NCI-H187 treated with DMSO at 0.1 percent for 48 hours (cell line): ENCODE results near the gene SH3PXD2B.
"Not testable (repeated sequence)": the region's sequence is repeated elsewhere in the genome, so short reads cannot be mapped to it uniquely, and the experiment has no call there.

Experiments used
- DNase-seq: peaks from one replicate; lab custom pipeline; 2025; lab: John Stamatoyannopoulos, UW

The SH3PXD2B gene

DNA sequence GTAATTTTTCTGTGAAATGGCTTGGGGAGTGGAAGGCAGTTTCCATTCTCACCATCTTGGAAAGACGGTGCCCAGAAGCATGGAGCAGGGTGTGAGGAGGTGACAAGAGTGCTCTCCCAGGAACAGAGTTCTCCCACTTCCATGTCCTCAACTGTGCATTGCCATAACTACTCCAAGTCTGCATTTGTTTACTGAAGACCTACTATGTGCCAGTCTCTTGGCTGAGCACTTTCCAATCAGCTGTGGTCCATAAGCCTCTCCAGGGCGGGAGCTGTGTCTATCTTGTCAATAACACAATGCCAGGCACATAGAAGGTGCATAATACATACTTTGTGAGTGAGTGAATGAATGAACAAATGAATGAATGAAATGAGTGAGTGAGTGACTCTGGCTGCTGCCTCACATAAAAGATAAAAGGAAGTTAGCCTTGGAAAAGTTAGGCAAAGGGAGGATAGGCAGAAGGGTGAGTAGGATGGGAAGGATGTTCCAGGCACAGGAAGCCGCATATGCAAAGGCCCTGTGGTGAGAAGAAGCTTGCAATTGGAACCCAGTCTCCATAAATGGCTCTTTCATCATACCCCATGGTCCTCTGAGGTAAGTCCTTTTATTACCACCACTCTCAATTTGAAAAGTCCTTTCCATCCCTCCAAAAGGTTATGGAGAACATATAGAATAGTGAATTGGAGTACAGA, 31.3 kb upstream of the SH3PXD2B start:
- no peak for DNase-seq

DNA sequence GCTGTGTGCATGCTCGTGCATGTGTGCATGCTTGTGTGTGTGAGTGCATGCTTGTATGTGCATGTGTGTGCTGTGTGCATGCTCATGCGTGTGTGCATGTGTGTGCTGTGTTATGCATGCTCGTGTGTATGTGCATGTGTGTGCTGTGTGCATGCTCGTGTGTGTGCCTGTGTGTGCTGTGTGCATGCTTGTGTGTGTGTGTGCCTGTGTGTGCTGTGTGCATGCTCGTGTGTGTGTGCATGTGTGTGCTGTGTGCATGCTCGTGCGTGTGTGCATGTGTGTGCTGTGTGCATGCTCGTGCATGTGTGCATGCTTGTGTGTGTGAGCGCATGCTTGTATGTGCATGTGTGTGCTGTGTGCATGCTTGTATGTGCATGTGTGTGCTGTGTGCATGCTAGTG, 30.3 kb upstream of the SH3PXD2B start:
- no peak for DNase-seq

DNA sequence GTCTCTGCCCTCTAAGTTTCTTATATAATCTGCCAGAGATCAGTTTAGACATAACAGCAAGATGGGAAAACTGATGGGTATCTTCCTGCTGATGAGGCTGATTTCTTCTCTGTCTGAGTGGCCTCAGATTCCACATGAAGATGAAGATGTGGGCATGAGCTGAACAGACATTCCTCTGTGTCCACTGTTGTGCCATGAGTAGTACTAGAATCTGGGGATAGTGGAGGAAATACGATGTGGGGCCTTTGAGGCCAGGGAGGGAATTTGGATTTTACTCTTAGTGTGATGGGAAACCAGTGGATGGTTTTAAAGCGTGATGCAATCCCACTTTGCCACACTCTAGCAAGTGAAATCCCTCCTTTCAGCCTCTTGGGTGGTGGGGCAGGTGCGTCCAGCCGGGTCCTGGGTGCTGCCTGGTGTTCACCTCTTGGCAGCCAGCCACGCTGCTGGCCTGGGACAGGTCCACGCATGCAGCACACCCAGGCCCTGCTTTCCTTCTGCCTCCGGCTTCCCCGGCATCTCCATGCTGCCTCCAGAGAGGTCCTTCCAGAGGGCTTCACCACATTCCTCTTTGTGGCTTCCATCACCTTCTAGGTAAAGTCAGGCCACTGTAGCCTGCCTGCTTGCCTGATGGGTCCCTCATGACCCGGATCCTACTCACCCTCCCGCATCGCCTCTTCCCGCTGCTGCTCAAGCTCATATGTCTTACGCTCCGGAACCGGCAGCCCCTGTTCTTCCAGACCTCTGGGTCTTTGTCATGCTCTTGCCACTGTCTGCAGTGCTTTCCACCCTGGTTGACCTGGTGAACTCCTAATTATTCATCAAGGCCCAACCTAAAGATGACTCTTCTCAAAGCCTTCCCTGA, 28.1 kb upstream of the SH3PXD2B start:
- DNase-seq = no peak

DNA sequence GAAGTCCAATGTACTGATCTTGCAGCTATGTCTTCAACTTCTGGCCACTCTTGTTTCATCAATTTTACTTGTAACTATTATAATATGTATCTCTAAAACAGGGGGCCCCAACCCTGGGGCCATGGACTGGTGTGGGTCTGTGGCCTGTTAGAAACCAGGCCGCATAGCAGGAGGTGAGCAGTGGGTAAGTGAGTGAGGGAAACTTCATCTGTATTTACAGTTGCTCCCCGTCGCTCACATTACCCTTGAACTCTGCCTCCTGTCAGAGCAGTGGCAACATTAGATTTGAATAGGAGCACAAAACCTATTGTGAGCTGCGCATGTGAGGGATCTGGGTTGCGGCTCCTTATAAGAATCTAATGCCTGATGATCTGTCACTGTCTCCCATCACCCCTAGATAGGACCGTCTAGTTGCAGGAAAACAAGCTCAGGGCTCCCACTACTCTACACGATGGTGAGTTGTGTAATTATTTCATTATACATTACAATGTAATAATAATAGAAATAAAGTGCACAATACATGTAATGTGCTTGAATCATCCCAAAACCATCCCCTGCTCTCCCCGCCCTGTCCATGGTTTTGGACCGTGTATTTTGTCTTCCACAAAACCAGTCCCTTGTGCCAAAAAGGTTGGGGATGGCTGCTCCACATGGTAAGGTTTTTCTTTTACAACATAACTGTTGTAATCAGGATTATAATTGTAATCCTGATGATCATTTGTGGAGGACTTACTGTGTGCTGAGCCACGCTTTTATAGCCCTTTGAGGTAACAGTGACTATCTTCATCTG, 26.9 kb upstream of the SH3PXD2B start:
- no peak for DNase-seq

DNA sequence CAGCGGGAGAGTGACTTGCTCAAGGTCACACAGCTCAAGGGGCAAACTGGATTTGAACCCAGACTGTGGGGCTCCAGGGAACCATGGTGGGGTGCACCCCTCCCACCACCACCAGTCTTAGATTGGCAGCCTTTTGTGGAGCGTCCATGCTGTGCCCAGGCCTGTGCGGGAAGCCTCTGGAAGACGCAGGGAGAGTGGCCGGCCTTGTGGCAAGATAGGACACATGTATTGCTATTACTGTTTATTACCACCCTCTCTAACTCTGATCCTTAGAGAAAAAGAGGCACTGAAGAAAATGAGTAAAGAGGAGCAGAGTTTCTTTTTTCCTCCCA, 25.4 kb upstream of the SH3PXD2B start:
- no peak for DNase-seq

DNA sequence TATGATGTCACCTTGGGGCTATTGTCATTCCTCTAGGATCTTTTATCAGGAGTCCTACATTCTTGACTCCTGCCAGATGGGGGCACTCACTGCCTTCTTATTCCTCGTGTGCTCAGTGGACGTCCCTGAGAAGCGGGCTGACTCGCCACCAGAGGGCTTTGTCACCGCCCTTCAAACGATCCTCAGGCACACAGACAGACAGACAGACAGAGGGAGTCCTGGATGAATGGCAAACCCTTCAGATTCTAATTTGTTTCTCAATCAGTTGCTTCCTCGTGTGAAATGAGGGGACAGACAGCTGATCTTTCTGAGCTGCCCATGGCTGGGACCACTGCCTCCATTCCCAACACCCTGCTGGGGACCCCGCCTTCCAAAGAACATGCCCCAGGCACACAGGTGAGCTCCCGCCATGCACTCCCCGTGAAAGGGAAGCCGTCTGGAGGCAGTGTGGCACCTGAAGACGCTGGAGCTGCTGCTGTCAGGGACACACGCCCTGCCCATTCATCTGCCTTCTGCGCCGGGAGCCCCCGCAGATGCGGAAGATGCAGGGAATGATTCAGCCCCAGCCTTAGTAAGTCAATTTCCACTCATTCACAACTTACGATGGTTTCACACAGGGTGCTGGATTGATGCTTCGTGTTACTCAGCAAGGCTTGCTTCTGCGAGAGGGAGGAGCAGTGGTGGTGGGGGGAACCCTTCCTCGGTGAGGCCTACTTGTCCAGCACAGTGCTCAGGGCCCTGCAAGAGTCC, 24.9 kb upstream of the SH3PXD2B start:
- no peak for DNase-seq

DNA sequence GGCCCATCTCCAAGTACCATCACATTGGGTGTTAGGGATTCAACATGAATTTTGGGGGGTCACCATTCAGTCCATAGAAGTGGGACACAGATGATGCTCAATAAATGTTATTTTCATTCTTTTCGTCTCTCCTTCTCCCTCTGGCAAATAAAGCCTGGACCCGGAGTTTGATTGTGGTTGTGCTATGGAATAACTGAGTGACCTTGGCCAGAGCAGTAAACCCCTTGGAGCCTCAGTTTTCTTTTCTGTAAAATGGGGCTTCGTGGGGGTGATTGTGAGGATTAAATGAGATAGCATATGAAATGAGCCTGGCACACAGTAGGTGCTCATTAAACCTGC, 24.3 kb upstream of the SH3PXD2B start:
- DNase-seq = not testable (repeated sequence)

DNA sequence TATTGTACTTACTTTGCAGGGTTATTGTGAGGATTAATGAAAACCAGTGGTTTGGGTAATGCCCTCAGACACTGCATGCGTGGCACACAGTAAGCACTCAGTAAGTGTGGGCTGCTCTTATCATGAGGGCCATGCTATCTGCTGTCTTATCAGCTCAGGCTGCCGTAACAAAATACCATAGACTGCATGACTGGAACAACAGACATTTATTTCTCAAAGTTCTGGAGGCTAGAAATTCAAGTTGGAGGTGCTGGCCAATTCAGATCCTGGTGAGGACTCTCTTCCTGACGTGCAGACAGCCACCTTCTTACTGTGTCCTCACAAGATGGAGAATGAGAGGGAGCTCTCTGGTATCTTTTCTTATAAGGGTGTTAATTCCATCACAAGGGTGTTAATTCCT, 23.9 kb upstream of the SH3PXD2B start:
- DNase-seq = no peak

DNA sequence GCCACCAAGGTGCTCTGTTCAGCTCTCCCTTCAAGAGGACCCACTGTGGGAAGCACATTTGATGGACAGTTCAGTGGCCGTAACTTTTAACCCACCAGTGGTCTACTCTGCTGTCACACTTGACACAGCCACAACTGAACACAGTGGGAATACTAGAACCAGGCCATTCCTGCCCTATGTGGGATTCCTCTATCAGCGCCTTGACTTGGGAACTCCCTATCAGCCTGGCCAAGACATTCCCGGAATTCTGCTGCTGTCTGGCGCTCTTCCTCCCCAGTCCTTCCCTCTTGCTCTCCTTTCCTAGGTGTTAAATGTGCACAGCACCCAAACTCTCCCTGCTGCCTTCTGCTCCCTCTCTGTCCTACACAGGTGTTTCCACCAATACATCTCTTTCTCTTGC, 23.1 kb upstream of the SH3PXD2B start:
- DNase-seq = no peak

DNA sequence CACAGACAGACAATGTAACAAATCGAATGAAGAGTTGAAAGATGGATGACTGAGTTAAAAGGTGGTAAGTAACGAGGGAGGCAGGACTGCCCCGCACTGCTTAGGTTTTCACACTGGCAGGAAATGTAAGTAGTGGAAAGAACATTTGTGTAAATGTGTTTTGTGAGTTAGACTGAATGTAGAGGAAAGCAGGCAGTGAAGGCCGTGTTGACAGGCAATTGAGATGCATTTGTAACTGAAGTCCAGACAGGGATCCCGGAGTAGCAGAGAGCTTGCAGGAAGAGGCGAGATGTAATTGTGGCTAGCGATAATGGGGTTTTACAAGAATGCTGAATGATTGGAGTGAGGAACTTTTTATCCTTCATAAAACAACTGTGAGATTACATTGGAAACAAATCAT, 20.0 kb upstream of the SH3PXD2B start:
- DNase-seq = no peak

DNA sequence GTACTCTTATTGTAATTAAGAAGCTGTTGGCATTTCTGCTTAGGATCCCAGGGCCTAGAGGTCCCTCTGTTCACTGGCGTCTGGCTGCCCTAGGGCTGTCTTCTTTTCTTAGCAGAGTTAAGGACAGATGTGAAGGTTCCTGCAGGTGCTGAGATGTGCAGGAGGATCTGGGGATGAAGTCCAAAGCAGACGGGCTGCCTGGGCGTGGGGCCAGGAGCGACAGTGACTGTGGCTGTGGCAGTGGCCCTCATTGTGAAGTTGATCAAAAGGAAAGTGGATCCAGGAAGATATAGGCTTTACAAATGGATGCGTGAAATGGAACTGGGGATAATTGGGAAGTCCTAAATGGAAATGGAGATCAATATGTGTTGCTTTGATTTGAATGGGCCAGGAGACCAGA, 19.1 kb upstream of the SH3PXD2B start:
- no peak for DNase-seq

DNA sequence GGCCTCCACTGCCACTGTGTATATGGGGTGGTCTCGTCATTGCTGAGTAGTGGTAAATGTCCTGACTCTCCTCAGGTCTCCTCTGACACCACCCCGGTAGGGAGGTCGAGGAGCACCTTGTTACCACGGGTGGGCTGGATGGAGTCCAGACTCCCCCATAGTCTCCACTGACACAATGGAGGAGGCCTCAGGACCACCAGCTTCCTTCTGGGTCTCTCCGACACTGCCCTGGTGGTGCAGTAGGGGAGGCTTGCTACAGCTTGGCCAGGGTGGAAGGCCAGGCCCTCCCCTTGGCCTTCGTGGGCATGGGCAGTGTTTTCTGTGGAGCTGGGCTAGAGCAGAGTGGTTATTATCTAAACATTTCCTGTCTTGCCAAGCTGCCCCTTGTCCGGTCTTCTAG, 15.4 kb upstream of the SH3PXD2B start:
- DNase-seq = no peak

DNA sequence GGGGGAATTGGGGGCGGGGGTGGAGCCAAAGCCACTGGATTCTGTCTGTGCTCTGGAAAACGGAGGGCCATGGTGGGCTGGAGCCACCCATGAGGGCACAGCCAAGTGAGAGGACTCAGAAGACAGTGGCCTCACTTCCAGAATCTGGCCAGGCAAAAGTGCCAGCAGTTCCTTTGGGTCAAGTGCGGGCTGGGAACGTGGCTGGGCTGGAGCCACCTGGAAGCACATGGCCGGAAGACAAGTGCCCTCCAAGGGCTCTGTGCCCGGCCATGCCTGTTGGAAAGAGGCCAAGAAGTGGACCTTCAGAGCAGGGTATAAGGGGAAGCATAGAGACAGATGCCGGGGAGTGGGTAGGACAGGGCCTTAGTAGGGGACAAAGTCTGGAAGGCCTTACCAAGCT, 11.7 kb upstream of the SH3PXD2B start:
- no peak for DNase-seq

DNA sequence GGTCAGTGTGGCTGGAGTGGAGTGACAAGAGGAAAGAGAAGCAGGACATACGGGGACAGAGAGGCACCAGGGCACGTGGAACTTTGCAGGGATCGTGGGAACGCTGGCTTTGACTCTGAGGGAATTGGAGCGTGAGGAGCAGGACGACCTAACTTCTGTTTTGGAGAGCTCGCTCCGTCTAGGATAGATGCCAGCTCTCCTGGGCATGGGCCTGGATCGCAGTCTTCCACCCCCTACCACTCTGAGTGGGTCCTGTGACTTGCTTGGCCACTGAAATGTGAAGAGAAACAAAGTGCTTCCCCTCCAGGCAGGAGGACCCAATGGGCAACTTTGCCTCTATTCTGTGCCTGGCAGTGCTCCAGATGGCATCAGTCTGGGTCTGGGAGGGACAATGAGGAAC, 8.7 kb upstream of the SH3PXD2B start:
- DNase-seq = no peak

DNA sequence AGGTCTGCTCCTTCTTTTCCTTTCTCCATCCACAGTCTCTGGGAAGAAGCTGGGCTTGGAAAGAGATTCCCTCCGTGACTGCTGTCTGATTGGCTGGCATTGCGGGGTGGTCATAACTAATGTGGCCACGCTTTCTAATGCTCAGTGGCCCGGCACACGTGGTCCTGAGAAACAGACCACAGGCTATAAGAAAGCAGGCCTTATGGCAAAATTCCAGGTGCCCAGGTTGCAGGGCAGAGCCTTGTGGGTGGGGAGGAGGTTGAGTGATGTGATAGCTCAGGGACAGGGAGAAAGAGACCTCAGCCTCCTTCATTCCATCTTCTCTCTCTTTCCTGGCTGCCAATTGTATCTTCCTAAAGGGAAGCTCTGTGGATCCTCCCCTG, 5.4 kb upstream of the SH3PXD2B start:
- DNase-seq = no peak

DNA sequence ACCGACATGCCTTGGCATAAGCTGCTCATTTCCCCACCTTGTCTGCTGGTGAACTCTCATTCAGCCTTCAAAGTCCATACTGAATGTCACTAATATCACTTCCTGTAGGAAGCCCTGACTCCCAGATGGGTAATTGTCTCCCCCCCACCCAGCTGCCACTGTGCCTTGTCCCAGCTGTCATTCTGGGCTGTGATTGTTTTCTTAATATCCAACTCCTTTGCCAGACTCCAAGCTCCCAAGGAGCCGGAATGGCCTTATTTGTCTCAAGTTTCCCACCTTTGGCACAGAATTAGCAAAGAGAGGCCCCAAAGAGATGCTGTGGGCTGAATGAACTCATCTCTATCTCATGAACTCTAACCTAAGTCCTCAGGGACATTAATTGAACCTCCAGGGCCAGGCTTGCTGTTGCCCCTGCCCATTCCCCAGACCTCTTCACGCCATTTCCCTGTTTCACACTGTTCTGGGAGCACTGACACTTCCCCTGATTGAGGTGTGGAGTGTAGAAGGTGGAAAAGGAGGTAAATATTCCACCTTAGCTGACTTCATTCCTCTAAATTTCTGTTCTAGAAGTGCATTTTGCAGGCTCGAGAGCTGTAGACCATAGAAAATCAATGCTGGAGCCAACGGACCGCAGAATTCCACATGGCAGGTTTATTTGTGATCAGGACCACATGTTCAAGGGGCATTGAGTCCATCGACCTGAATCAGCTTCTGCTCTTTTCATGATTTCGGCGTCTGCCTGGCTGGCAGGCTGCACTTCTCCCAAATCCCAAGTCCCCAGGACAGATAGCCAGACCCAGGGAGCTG, 4.9 kb upstream of the SH3PXD2B start:
- DNase-seq = no peak

DNA sequence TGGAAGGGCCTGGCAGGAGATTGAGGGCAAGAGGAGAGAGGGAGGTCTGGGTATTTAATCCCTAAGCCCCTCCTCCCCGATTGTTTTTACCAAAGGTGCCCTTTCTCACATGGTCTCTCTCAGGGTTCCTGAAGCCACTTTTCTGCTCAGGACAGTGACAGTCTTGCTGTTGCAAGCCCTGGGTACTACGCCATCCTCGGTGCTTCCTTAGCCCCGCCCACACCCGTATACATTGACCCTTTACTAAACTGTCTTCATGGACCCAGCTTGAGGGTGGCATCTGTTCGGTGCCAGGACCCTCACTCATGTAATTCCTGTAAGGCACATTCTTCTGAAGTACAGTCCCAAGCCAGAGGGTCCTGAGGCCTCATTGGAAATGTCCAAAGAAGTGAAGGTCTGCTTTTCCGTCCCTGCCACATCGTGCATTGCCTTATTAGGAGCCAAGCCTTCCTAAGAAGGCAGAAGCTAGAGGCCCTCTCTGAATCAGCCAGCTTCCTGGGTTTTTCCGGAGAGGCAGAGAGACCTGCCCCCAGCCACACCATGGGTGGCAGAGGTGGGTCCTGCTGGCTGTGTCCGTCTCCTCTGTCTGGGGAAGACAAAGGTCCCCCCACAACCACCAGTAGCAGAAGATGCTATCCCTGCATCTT, 1.9 kb upstream of the SH3PXD2B start:
- DNase-seq = no peak

DNA sequence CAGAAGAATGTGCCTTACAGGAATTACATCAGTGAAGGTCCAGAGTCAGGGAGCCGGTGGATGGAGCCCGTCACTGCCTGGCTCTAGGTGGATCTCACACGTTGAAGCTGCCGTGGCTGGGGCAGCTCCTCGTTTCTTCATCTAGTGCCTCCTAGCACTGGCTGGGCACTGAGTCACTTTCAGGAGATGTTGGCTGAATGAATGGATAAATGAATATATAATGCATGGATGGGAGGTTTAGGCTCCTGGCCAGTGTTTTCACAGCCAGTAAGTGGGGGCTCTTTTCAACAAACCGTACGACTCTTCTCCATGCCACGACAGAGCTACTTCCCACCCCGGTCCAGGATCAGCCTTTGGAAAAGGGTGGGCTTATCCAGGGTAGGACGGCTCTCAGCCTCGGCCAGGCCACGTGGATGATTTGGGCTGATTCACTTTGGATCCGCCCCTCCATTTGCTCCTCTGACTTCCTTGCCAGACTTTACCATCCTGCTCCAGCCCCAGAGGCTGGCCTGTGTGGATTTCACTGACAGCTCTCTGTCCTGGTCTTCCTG, 1.3 kb upstream of the SH3PXD2B start:
- DNase-seq = no peak

DNA sequence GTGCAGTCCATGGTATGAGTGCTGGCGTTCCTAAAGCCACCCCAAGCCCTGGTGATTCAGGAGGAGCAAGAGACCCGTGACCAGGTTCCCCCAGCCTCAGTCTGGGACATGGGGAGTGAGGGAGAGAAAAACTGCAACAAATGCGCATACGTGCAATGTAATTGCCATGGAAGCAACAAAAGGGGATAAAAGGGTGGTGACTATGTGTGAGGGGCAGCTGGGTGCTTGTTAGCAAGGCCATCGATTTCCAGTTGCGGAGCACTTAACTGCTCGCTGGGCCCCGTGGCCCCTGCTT, 709 bp upstream of the SH3PXD2B start:
- DNase-seq = no peak

DNA sequence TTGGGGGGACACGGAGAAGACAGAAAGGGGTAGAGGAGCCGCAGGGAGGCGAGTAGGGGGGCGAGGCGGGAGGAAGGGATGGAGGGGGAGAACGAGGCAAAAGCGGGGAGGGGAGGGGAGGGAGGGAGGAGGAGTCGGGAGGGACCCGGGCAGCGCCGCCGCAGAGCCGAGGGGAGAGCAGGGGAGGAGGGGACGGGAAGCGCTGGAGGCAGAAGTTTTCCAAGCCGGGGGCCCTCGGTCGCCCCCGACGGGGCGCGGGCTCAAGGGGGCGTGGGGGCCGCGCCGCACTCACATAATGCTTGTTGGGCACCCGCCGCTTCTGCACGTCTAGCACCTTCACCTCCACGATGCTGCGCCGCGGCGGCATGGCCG, 353 bp downstream of the SH3PXD2B start:
- no peak for DNase-seq
